ENCODE measurements around the gene GCH1.

GCH1 gene

DNA sequence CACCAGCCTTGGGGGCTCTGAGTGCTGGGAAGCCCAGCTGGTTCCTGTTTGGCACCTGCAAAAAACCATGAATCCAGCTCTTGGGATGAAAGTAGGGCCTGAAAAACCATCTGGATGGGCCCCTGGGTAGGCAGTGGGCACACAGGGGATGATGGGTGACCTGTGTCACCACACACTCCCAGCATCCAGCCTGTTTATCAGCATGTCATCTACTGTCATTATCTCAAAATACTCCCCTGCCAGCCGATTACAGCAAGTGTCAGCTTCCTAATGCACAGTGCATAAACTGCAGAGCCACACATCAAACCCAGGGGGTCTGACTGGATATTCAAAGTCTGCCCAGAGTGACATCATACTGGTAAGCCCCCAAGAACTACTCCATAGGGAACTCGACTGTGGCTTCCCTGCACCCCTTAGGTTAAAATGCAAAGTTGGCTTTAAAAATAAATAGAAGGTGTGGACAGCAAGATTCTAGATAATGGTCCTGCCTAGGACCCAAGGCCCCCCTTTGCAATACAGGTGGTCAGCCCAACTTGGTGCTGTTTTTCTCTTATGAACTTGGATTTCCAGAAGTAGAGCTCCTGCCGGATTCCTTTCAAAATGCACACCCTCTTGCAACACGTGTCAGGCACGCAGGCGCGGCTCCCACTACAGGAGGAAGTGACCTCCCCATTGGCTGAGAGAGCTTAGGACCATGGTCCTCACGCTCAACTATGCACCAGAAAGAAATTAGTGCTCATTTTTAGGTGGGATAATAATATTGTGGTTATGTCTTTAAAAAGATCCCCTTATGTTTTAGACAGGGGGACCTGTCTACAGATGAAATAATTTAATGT is 94.1 kb downstream of the GCH1 start:
- no peaks in the 10 kb centered on the region for H3K27me3 ChIP-seq
- intact Hi-C loops (cut with DNase I; ENCODE audit: low total_unique reads): loop anchor here (10.0 kb wide), 1 partner anchor 114 kb away; no protein-coding TSS in a partner anchor
- H3K27ac ChIP-seq: no peak overlapping the region
- no peak overlapping the region for H3K4me3 ChIP-seq
- no peaks in the 10 kb centered on the region for H3K9me3 ChIP-seq
- no peak for DNase-seq
- peaks cover 0 to 8% (median 3%) of the 10 kb centered on the region in 4 donors for H3K4me1 ChIP-seq
- TF ChIP-seq, protein P1, sequence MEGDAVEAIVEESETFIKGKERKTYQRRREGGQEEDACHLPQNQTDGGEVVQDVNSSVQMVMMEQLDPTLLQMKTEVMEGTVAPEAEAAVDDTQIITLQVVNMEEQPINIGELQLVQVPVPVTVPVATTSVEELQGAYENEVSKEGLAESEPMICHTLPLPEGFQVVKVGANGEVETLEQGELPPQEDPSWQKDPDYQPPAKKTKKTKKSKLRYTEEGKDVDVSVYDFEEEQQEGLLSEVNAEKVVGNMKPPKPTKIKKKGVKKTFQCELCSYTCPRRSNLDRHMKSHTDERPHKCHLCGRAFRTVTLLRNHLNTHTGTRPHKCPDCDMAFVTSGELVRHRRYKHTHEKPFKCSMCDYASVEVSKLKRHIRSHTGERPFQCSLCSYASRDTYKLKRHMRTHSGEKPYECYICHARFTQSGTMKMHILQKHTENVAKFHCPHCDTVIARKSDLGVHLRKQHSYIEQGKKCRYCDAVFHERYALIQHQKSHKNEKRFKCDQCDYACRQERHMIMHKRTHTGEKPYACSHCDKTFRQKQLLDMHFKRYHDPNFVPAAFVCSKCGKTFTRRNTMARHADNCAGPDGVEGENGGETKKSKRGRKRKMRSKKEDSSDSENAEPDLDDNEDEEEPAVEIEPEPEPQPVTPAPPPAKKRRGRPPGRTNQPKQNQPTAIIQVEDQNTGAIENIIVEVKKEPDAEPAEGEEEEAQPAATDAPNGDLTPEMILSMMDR (IDR thresholded peaks at IDR 0.05): no peak
- H3K36me3 ChIP-seq: no peaks in the 10 kb centered on the region

GRCh38 chr14:54807881-54808280 is 94.7 kb downstream of the GCH1 start:
- no peaks in the 10 kb centered on the region for H3K36me3 ChIP-seq
- intact Hi-C loops (cut with DNase I; ENCODE audit: low total_unique reads): loop anchor here (10.0 kb wide), 1 partner anchor 113 kb away; no protein-coding TSS in a partner anchor
- TF ChIP-seq, protein P1 (IDR thresholded peaks at IDR 0.05): no peak

GRCh38 chr14:54807428-54807827 is 95.2 kb downstream of the GCH1 start:
- intact Hi-C loops (cut with DNase I; ENCODE audit: low total_unique reads): loop anchor here (10.0 kb wide), 1 partner anchor 113 kb away; no protein-coding TSS in a partner anchor
- Histone ChIP-seq H3K36me3 (no peaks in the 10 kb centered on the region), H3K4me3 (no peak overlapping the region), H3K9me3 (no peaks in the 10 kb centered on the region), H3K27me3 (no peaks in the 10 kb centered on the region), H3K4me1 (peaks cover 0 to 8% (median 3%) of the 10 kb centered on the region in 4 donors), H3K27ac (no peak overlapping the region)
- TF ChIP-seq, protein P1 (IDR thresholded peaks at IDR 0.05): no peak
- DNase-seq: no peak

More at GRCh38 chr14:54807881-54808280, 94.7 kb downstream of the GCH1 start:
- Histone ChIP-seq H3K9me3 (no peaks in the 10 kb centered on the region), H3K4me1 (peaks cover 0 to 8% (median 3%) of the 10 kb centered on the region in 4 donors), H3K27ac (no peak overlapping the region), H3K4me3 (no peak overlapping the region), H3K27me3 (no peaks in the 10 kb centered on the region)
- DNase-seq: no peak

DNA sequence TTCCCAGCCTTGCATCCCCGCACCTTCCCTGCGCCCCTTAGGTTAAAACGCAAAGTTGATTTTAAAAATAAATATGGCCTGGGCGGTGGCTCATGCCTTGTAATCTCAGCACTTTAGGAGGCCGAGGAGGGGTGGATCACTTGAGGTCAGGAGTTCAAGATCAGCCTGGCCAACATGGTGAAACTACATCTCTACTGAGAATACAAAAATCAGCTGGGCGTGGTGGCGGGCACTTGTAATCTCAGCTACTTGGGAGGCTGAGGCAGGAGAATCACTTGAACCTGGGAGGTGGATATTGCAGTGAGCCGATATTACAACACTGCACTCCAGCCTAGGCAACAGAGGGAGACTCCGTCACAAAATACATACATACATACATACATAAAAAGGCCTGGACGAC is 96.0 kb downstream of the GCH1 start:
- H3K4me3 ChIP-seq: no peak overlapping the region
- H3K9me3 ChIP-seq: no peaks in the 10 kb centered on the region
- no peak for DNase-seq
- no peaks in the 10 kb centered on the region for H3K36me3 ChIP-seq
- intact Hi-C loops (cut with DNase I; ENCODE audit: low total_unique reads): loop anchor here (1.0 to 10.0 kb wide), 2 partner anchors 112 to 244 kb away; no protein-coding TSS in a partner anchor
- no peaks in the 10 kb centered on the region for H3K27me3 ChIP-seq
- no peak overlapping the region for H3K27ac ChIP-seq
- peaks cover 0 to 8% (median 3%) of the 10 kb centered on the region in 4 donors for H3K4me1 ChIP-seq
- TF ChIP-seq, protein P1 (IDR thresholded peaks at IDR 0.05): no peak

DNA sequence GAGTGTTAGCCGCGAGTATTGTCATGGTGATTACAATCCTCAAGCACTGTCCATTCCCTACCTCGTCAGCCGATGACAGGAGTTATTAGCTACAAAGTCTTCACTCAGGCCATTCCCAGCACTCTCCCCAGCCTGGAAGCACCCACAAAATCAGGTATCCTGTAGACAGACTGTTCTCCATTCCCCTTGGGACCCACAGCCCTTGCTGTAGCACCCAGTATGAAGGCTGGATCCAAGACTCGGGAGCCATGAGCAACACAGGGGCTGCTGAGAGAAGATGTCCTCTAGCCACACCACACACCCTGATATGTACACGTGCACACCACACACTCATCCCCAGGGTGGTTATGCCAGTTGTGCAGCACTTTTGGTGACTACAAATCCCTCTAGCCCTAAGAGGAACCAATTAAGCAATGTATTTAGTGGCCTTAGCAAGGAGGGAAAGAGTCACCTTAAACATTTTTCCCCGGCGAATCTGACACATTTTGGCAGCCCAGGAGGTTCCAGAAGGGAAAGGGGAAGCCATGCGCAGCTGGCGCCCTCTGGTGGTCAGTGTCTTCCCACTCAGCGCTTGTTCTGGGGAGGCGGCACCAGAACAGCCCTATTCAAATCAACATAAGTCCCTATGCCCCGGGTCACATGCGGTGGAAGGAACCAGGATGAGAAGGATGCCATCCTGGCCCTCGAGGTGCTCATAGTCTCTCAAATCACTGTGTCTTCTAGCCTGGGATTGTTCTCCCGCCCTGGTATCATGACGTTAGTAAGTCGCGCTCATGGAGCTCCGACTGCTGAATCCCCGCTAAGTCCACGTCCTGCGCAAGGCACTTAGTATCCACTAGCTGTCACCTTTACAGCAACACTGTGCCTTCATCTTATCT is 96.9 kb downstream of the GCH1 start:
- Histone ChIP-seq H3K27me3 (no peaks in the 10 kb centered on the region), H3K27ac (no peak overlapping the region), H3K9me3 (no peaks in the 10 kb centered on the region), H3K4me1 (peaks cover 0 to 8% (median 3%) of the 10 kb centered on the region in 4 donors), H3K4me3 (peak overlapping the region in 1 of 2 donors; percentile 7), H3K36me3 (no peaks in the 10 kb centered on the region)
- intact Hi-C loops (cut with DNase I; ENCODE audit: low total_unique reads): loop anchor here (1.0 to 10.0 kb wide), 2 partner anchors 111 to 243 kb away; no protein-coding TSS in a partner anchor
- DNase-seq: peak; percentile 82 to 90
- TF ChIP-seq, protein P1 (IDR thresholded peaks at IDR 0.05): peak; percentile 90 to 92

Data from tibial artery (tissue), 4 donors.